Germinal center (tissue), 1 donor: ENCODE results near the gene RDH11.

ENCODE experiments used
- DNase-seq: peaks from one replicate; pipeline ENCODE4 v3.0.0; 2012; ENCODE audit warnings: mixed read lengths, low spot score

RDH11 gene

DNA sequence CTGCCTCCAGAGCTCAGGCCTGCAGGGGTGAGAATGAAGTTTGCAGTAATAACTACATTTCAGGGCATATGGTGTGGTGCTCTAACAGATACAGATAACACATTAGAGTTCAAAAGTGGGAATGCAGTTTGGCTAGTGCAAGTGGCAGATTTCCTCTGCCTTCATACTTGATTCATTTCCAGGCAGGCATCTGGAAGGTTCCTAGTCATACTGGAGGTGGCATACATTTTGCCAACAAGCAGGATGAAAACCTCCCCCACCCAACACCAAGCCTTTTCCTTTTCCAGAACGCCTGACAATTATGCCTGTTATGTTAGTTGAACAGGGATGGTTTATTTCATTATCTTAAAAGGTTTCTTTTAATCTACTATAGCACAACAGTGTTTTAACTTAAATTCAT, 45.4 kb downstream of the RDH11 start:
- DNase-seq, result no peak

GRCh38 chr14:67646131-67646530, 49.4 kb downstream of the RDH11 start:
- no peak for DNase-seq

DNA sequence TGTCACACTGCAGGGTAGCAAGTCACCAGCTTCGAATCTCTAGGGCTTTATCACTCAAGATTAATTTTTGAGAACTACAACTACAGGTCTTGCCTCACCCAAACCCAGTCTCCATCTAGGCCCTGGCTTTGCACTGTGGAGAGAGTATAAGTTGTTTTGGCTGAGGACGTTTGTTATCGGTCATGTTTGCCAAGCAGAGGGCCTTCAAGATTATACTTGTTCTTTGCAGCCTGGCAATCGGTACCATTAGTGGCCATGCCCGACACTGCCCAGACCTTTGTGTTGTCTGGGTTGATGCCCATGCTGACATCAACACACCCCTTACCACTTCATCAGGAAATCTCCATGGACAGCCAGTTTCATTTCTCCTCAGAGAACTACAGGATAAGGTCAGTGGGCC, 50.1 kb downstream of the RDH11 start:
- no peak for DNase-seq

GRCh38 chr14:67644428-67644827, 51.1 kb downstream of the RDH11 start:
- DNase-seq, result no peak

- no peak for DNase-seq
These were observed 51.9 kb downstream of the RDH11 start for GRCh38 chr14:67643713-67644112.

DNA sequence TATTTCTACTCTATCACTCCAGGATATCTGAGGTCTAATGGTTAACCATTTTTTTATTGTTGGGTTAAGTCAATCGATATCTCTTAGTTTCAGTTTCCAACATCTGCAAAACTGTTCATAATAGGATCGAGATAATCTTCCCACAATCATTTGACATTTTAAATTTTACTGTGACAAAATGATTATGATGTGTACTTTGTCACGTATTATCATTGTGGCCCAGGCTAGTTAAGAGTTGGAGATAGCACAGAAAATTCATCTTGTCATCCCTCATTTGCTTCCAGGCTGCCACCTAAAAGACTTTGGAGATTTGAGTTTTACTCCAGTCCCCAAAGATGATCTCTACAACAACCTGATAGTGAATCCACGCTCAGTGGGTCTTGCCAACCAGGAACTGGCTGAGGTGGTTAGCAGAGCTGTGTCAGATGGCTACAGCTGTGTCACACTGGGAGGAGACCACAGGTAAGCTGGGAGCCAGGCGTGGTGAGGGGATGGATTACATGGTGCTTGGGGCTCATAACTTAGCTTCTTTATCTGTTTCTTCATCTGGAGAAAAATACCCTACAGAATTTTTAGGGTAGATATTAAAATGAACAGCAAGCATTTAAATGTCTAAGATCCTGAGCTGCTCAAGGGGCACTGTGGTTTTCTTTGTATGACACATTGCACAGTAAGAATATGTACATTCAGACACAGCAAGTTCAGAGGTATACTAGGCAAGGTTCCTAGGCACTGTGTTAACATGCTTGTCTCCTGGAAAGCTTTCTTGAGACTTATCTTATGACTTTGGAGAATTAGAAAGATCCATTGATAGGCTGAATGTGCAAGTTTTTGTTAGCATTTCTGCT, 53.4 kb downstream of the RDH11 start:
- no peak for DNase-seq

GRCh38 chr14:67641480-67641879, 54.1 kb downstream of the RDH11 start:
- DNase-seq, result no peak

DNA sequence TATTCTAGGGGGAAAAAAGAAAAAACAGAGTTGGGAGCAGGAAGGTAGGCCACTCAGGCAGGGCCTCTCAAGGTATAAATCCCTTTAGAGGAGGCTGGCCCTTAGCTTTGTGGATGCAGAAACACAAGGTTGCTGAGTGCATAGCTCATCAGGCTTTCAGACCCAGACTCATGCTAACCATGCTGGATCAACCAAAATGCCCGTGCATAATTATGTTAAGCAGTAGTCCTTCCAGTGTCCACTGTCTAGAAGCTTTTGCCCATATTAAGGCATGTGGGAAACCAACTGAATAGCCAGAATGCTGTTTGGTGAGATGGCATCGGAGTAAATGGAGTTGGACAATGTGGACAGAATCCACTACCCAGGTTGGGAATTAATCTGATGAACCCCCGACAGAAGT, 56.9 kb downstream of the RDH11 start:
- no peak for DNase-seq

DNA sequence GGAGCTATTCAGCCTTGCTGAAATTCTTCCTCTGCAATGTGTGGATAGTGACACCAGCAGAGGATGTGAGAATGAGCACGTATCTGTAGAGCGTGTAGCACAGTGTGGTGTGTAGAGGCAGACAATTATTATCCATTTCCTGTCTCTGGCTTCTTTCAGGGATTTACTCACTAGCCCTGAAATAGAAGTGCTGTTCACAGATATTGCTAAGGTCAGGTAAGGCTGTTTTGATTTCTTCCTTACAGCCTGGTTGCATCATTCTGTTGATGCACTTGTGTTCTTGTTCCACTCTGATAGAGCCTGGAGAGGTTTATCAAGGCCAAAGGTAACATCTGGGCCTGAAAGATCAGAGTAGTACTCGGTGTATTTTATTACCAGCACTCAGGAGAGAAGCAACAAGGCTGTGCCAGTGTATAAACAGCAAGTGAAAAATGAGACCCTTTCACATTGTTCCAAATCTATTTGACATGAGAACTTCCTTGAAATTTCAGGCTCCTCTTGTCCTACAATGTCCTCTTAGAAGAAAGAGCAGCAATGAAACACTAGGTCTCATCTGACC, 59.1 kb downstream of the RDH11 start:
- no peak for DNase-seq

- DNase-seq, result no peak
These were observed 62.0 kb downstream of the RDH11 start for GRCh38 chr14:67633451-67634147.

DNA sequence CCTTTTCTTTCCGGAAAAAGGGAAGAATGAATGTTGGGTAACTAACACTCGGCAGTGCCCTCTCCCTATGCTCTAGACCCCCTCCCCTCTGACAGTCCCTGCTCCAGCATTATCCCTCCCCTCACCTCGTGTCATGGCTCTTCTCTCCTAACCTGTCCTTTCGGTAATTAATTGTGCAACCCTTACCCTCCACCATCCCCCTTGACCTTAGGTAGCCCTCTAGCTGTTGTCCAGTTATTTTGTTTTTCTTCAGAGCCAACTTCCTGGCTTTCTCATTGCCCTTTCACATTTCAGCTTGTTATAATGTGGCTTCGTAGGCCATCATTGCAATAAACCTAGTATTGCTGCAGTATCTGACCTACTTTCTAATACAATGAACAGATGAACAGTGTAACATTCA, 64.6 kb downstream of the RDH11 start:
- DNase-seq, result no peak

- no peak for DNase-seq
These were observed 65.4 kb downstream of the RDH11 start for GRCh38 chr14:67630186-67630585.

GRCh38 chr14:67627519-67627918, 68.0 kb downstream of the RDH11 start:
- DNase-seq, result no peak
